HepG2 (cell line): Measurements from ENCODE around the gene BSG.

Experiments
- ARNT ChIP-seq: fragments of 450-650 bp; IDR thresholded peaks from 2 replicates; pipeline ENCODE4 v1.6.1; 2017
- HDAC2 ChIP-seq: sonication (generic); formaldehyde crosslinking; IDR thresholded peaks from 2 replicates; pipeline ENCODE4 v1.4.0; 2020; ENCODE audit warnings: missing genetic modification reagents
- HNRNPH1 ChIP-seq: fragments of 200-400 bp; formaldehyde crosslinking; optimal IDR thresholded peaks from 2 replicates; pipeline ENCODE3; 2017; ENCODE audit warnings: mild to moderate bottlenecking, low read depth, low read length
- KAT7 ChIP-seq: IDR thresholded peaks from 2 replicates; pipeline ENCODE4 v1.6.1; 2018; ENCODE audit warnings: borderline replicate concordance, missing compliant biosample characterization
- KMT2A ChIP-seq: sonication (generic); formaldehyde crosslinking; IDR thresholded peaks from 2 replicates; pipeline ENCODE4 v1.4.0; 2020; ENCODE audit warnings: missing genetic modification reagents
- LCORL ChIP-seq, 2 experiments: fragments of 450-650 bp in 1 of 2; sonication (generic) in 1 of 2; formaldehyde crosslinking in 1 of 2; IDR thresholded peaks; 2 replicates each; pipeline versions ENCODE4 v1.5.0 to v1.6.1; 2017 to 2020; ENCODE audit warnings: antibody characterized with exemption in 1 of 2, missing genetic modification reagents in 1 of 2
- MEIS2 ChIP-seq: sonication (generic); formaldehyde crosslinking; IDR thresholded peaks from 2 replicates; pipeline ENCODE4 v1.9.0; 2021; ENCODE audit warnings: mild to moderate bottlenecking, missing genetic modification reagents
- POLR2A ChIP-seq, 2 experiments: IDR thresholded peaks; 2 replicates each; pipeline ENCODE4 v1.6.1; 2011; ENCODE audit warnings: low read depth in 2 of 2, low read length in 2 of 2, mild to moderate bottlenecking in 1 of 2, moderate library complexity in 1 of 2; ENCODE audit not compliant: insufficient read depth in 1 of 2
- SRY ChIP-seq: sonication (generic); formaldehyde crosslinking; IDR thresholded peaks from 2 replicates; pipeline ENCODE4 v1.8.0; 2022; ENCODE audit warnings: mild to moderate bottlenecking, missing genetic modification reagents
- ZNF44 ChIP-seq: sonication (generic); formaldehyde crosslinking; IDR thresholded peaks from 2 replicates; pipeline ENCODE4 v1.5.1; 2020; ENCODE audit warnings: mild to moderate bottlenecking, missing genetic modification reagents
- TF ChIP-seq, protein P1 (sequence below): sonication (generic); formaldehyde crosslinking; IDR thresholded peaks from 2 replicates; pipeline ENCODE4 v1.8.1; 2023; ENCODE audit warnings: mild to moderate bottlenecking, inconsistent platforms, moderate library complexity, missing genetic modification reagents, borderline replicate concordance
- TF ChIP-seq, protein P2 (sequence below): sonication (generic); formaldehyde crosslinking; IDR thresholded peaks from 2 replicates; pipeline ENCODE4 v1.4.0; 2020; ENCODE audit warnings: mild to moderate bottlenecking, missing genetic modification reagents

DNA sequence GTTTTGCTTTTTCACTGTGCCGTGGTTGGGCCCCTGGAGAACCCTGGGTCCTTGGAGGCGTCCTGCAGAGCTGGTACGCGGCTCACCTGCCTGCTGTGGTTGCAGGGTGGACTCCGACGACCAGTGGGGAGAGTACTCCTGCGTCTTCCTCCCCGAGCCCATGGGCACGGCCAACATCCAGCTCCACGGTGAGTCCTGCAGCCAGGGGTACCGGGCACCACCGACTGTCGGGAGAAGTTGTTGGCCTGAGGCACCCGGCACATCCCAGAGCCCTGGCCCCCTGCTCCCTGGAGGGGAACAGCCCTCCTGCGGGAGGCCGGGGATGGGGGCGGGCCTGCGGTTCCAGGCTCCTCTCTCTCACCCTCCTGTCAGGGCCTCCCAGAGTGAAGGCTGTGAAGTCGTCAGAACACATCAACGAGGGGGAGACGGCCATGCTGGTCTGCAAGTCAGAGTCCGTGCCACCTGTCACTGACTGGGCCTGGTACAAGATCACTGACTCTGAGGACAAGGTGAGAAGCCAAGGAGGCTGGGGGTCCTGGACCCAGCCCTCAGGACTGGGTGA, 8.0 kb downstream of the BSG start:
- TF ChIP-seq POLR2A (IDR thresholded peaks at IDR 0.05; ENCODE audit: insufficient read depth in 1 of 2, low read depth in 2 of 2, low read length in 2 of 2) (no peak), SRY (CRISPR knock-in tag) (no peak), KAT7 (CRISPR knock-in tag) (no peak), MEIS2 (no peak), HNRNPH1 (no peak), ZNF44 (CRISPR knock-in tag) (no peak), LCORL (IDR thresholded peaks at IDR 0.05) (no peak), LCORL (CRISPR knock-in tag; IDR thresholded peaks at IDR 0.05) (no peak), KMT2A (CRISPR knock-in tag) (no peak), ARNT (no peak), HDAC2 (no peak)
- TF ChIP-seq, protein P1, sequence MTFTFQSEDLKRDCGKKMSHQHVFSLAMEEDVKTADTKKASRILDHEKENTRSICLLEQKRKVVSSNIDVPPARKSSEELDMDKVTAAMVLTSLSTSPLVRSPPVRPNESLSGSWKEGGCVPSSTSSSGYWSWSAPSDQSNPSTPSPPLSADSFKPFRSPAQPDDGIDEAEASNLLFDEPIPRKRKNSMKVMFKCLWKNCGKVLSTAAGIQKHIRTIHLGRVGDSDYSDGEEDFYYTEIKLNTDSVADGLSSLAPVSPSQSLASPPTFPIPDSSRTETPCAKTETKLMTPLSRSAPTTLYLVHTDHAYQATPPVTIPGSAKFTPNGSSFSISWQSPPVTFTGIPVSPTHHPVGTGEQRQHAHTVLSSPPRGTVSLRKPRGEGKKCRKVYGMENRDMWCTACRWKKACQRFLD (CRISPR knock-in tag), result no peak
- TF ChIP-seq, protein P2, sequence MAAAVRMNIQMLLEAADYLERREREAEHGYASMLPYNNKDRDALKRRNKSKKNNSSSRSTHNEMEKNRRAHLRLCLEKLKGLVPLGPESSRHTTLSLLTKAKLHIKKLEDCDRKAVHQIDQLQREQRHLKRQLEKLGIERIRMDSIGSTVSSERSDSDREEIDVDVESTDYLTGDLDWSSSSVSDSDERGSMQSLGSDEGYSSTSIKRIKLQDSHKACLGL (CRISPR knock-in tag), result no peak
